ENCODE measurements around the gene CCDC85B. TPM values are rescaled to one million over a fixed set of nuclear protein-coding genes. Genes with fewer than 3 reads are reported as not detected.

The CCDC85B gene
- total RNA-seq, 1 donor from 2014 or later = 29.3 TPM

- Mint-ChIP-seq H3K36me3 (ENCODE audit: low read depth) (peaks cover 4% of the 10 kb centered on the region), H3K4me1 (peaks cover 29% of the 10 kb centered on the region), H3K9me3 (no peaks in the 10 kb centered on the region), H3K27me3 (ENCODE audit: low read depth) (no peaks in the 10 kb centered on the region), H3K27ac (ENCODE audit: unreplicated experiment) (no peak within 1 kb of the TSS), H3K4me3 (peak within 1 kb of the TSS; percentile 89)
- TF ChIP-seq CTCF (conservative IDR thresholded peaks at IDR 0.05) = no peak
- no peak for DNase-seq (ENCODE audit: low read depth, low spot score)
Measured at GRCh38 chr11:65918211-65919140, 28.0 kb downstream of the CCDC85B start, which contains the start of gene C11orf68. Gene C11orf68, minus strand, starts transcription at chr11:65919062. Its CDS starts 31 bp downstream, at chr11:65919031.

GRCh38 chr11:65919141-65919572 is 28.7 kb downstream of the CCDC85B start, which contains the start of gene DRAP1:
Gene DRAP1, plus strand, starts transcription at chr11:65919426. Its CDS starts 76 bp downstream, at chr11:65919502.
- Mint-ChIP-seq H3K27ac (ENCODE audit: unreplicated experiment) (no peak within 1 kb of the TSS), H3K27me3 (ENCODE audit: low read depth) (no peaks in the 10 kb centered on the region), H3K4me1 (peaks cover 29% of the 10 kb centered on the region), H3K4me3 (peak within 1 kb of the TSS; percentile 89), H3K9me3 (no peaks in the 10 kb centered on the region), H3K36me3 (ENCODE audit: low read depth) (peaks cover 4% of the 10 kb centered on the region)
- TF ChIP-seq CTCF (conservative IDR thresholded peaks at IDR 0.05) = no peak
- DNase-seq (ENCODE audit: low read depth, low spot score) = peak; percentile 98

- no peak for TF ChIP-seq CTCF (conservative IDR thresholded peaks at IDR 0.05)
- no peaks in the 10 kb centered on the region for H3K9me3 Mint-ChIP-seq
- H3K27ac Mint-ChIP-seq (ENCODE audit: unreplicated experiment) = no peak overlapping the region
- H3K36me3 Mint-ChIP-seq (ENCODE audit: low read depth) = peaks cover 4% of the 10 kb centered on the region
- H3K4me3 Mint-ChIP-seq = peak overlapping the region; percentile 88
- H3K27me3 Mint-ChIP-seq (ENCODE audit: low read depth) = no peaks in the 10 kb centered on the region
- peaks cover 25% of the 10 kb centered on the region for H3K4me1 Mint-ChIP-seq
- no peak for DNase-seq (ENCODE audit: low read depth, low spot score)
Measured at GRCh38 chr11:65919573-65920371, 29.3 kb downstream of the CCDC85B start.

GRCh38 chr11:65920372-65920802 is 29.9 kb downstream of the CCDC85B start:
- no peaks in the 10 kb centered on the region for H3K9me3 Mint-ChIP-seq
- H3K36me3 Mint-ChIP-seq (ENCODE audit: low read depth) = peaks cover 4% of the 10 kb centered on the region
- peak overlapping the region; percentile 88 for H3K4me3 Mint-ChIP-seq
- H3K4me1 Mint-ChIP-seq = peaks cover 20% of the 10 kb centered on the region
- H3K27me3 Mint-ChIP-seq (ENCODE audit: low read depth) = no peaks in the 10 kb centered on the region
- no peak for DNase-seq (ENCODE audit: low read depth, low spot score)
- no peak for TF ChIP-seq CTCF (conservative IDR thresholded peaks at IDR 0.05)
- no peak overlapping the region for H3K27ac Mint-ChIP-seq (ENCODE audit: unreplicated experiment)

GRCh38 chr11:65921033-65921555 is 30.6 kb downstream of the CCDC85B start:
- no peak for TF ChIP-seq CTCF (conservative IDR thresholded peaks at IDR 0.05)
- Mint-ChIP-seq H3K9me3 (no peaks in the 10 kb centered on the region), H3K4me1 (peaks cover 20% of the 10 kb centered on the region)

More at GRCh38 chr11:65921033-65921555, 30.6 kb downstream of the CCDC85B start:
- DNase-seq (ENCODE audit: low read depth, low spot score) = no peak
- Mint-ChIP-seq H3K36me3 (ENCODE audit: low read depth) (peaks cover 4% of the 10 kb centered on the region), H3K4me3 (peak overlapping the region; percentile 88), H3K27ac (ENCODE audit: unreplicated experiment) (no peak overlapping the region), H3K27me3 (ENCODE audit: low read depth) (no peaks in the 10 kb centered on the region)

Data from neural crest cell (in vitro differentiated cells).